ENCODE measurements around the gene LUC7L. TPM values are rescaled to one million over a fixed set of nuclear protein-coding genes. Genes with fewer than 3 reads are reported as not detected.
A peak's percentile ranks its signal among the peaks of the same experiment; 100 is the strongest.
"Not testable (repeated sequence)": the region's sequence is repeated elsewhere in the genome, so short reads cannot be mapped to it uniquely, and the experiment has no call there.

The LUC7L gene, protein sequence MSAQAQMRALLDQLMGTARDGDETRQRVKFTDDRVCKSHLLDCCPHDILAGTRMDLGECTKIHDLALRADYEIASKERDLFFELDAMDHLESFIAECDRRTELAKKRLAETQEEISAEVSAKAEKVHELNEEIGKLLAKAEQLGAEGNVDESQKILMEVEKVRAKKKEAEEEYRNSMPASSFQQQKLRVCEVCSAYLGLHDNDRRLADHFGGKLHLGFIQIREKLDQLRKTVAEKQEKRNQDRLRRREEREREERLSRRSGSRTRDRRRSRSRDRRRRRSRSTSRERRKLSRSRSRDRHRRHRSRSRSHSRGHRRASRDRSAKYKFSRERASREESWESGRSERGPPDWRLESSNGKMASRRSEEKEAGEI
- 72.1 TPM for total RNA-seq

GRCh38 chr16:228852-229730 lies at the start of gene LUC7L:
Gene LUC7L (minus strand): TSS chr16:229449. CDS start chr16:229339, 110 bp downstream.
- DNase-seq (ENCODE audit: low spot score): peak; percentile 85

DNA sequence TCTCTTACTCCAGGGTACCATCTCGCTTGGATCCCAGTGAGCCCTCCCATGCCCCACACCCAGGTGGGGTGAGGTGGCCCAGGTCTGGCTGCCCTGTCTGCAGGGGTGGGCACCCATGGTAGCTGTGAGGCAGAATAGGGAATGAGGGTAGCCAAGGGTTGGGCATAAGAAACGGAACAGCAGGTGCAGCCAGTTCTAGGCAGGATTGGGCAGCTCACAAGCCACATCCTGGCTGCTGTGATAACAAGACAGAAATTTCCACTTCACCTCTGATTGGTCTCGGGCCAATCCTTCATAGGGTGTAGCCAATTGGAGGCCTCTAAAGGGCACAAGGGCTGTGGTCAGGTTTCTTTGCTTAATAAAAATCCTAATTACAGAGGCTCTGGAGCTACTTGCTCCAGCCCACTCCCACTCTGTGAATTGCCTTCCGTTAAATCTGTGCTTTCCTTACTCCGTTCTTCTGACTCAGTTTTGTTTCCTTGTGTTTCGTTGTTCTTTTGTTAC lies 49.7 kb upstream of the LUC7L start:
- no peak for DNase-seq (ENCODE audit: low spot score)

GRCh38 chr16:276426-277077 lies 47.3 kb upstream of the LUC7L start:
- no peak for DNase-seq (ENCODE audit: low spot score)

DNA sequence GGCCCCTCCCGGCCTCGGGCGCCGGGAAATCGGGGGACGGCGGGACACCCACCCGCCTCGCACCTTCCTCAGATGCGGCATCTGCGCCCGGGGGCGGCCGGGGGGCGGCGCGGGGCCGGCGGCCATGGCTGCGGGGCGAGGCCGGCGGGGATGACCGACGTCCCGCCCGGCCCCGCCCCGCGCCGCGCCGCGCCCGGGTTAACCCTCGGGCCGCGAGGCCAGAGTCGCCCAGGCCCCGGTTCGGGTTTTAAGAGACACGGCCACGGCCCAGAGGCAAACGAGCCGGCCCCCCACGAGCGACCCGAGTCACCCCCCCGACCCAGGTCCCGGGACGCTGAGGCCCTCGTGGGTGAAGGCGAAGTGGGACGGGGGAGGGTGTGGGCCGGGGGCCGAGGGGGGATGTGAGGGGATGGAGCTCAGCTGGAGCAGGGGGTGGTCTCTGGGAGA lies 46.6 kb upstream of the LUC7L start, which contains the start of gene RGS11:
RGS11 (minus strand) TSS at position 159 of the 447 bp plus-strand sequence; CDS start at position 126, 33 bp downstream.
- no peak for DNase-seq (ENCODE audit: low spot score)

DNA sequence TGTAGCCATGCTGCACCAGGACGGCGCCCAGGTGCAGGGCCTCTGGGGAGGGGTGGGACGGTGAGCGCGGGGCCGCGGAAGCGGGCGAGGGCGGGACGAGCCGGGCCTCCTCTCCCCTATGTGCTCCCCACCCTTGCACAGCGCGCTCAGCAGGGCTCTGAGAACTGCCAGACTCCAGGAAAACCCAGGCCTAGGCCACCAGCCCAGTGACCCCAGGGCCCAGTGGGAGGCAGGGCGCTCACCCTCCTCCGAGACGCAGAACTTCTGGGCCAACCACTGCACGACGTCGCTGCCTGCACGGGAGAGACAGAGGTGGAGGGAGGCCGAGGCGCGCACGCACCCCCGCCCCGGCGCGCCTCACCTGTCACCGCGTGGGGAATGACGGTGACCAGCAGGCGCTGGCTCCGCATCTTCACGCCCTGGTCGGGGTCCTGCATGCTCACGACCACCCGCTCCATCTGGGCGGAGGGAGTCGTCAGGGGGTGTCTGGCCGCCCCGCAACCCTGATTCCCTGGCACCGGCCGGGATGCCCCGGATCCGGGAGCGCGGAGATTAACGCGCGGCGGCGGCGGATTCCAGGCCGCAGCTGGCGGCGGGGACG lies 45.9 kb upstream of the LUC7L start:
- no peak for DNase-seq (ENCODE audit: low spot score)

DNA sequence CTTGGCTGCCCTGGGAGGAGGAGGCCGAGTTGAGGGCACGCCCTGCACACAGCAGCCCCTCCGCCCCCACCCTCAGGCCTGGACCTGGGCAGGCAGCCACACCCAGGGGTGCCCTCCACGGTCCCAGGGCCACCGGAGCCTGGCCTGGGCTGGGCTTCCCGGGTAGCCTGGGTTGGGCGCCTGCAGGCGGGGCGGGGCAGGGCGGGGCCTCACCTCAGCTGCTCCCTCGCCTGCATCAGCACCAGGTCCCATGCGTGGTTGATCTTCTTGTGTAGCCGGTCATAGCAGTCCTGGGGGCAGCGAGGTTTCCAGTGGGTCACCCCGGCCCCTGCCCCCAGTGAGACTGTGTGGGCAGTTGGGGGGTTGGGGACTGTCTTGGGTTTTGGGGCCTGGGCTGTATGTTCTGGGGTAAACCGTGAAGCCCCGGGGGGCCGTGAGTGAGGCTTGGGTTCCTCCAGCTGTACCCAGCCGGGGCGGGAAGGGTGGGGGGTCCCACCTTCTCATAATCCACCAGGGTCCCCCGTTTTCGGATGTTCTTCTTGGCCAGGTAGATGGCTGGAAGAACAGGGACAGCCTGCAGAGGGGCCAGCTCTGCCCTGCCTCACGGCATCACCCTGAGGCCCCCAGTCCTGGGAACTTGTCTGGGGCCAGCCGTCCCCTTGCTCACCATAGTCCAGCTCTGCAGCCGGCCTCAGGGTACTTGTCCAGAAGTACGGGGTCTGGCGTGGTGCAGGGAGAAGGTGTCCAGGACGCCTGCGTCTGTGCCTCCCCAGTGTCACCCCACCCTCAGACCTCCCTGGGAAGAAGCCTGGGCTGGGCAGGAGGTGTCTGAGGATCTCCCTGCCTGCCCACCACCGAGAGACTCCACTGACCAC lies 44.5 kb upstream of the LUC7L start:
- DNase-seq (ENCODE audit: low spot score): no peak

DNA sequence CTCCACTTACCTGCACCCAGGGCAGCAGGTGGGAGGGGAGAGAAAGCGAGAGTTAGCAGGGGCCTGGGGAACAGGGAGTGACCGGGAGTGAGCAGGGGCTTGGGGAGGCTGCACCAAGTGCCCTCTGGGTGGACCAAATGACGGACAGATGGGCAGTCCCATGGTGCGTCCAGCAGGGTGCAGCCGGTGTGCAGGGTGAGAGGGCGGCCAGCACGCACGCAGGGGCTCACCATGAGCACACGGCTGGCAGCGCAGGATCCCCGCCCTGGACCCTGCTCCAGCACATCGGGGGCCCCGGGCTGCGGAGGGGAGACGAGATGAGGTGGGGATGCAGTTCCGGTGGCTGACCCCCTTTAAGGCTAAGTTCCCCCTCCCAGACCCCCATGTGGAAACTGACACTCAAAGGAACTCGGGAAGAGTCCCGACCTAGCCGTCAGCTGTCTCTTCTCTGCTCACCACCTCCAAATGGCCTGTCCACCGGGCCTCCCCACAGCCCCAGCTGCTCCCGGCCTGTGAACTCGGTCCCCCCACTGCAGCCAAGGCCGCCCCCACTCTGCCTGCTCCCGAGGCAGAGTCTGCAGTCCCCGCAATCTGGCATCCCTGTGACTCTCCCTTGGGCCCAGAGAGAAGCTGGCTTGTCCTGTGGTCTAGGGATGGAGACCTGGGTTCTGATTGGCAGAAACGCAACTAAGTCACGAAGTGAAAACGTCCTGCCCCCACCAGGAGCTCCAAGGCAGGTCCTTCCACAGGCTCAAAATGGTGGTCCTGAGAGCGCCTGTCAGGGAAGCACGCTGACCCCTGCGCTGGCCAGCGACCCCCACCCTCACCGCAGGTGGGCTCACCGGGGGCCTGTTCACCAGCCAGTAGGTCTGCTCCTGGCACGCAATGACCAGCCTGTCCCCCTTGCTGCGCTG lies 43.6 kb upstream of the LUC7L start:
- no peak for DNase-seq (ENCODE audit: low spot score)

GRCh38 chr16:270381-271255 lies 41.4 kb upstream of the LUC7L start:
- no peak for DNase-seq (ENCODE audit: low spot score)

GRCh38 chr16:269061-269796 lies 40.0 kb upstream of the LUC7L start:
- DNase-seq (ENCODE audit: low spot score): no peak

DNA sequence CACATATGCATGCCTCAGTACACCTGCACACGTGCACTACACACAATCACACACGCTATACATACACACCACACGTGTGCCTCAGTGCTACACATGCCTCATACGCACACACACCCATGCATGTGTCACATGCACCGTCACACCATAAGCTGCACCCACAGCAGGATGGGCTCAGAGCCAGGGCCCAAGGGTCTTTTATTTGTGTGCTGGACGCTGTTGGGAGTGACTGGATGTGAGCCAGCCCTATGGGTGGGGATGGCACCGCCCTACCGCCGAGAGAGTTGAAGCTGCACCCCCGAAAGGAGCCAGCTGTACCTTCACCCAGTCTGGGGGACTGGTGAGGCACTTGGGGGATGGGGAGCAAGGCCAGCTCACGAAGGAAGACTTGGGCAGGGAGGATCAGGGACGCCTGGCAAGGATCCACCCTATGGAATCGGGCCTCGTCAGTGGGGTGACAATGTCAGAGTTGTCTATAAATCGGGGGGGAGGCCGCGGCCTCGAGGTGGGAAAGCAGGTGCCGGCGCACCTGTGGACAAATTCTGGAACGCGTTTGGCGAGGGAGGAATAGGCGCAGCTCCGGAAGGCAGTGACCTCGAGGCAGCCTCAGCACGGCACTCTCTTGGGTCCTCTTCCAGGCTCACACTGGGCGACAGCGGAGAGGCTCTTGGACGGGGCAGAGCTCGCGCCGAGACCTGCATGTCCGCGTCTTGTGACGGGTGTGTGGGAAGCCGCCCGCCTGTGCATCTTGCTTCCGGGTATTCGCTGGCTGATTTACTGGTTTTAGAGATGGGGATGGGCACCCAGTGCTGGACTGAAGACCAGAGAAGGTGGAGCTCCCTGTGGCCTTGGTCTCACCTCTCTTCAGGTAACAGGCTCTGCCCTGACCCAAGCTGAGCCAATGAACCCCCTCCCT lies 39.1 kb upstream of the LUC7L start:
- DNase-seq (ENCODE audit: low spot score): no peak

- not testable (repeated sequence) for DNase-seq (ENCODE audit: low spot score)
These were observed 38.3 kb upstream of the LUC7L start for GRCh38 chr16:267562-267961.

DNA sequence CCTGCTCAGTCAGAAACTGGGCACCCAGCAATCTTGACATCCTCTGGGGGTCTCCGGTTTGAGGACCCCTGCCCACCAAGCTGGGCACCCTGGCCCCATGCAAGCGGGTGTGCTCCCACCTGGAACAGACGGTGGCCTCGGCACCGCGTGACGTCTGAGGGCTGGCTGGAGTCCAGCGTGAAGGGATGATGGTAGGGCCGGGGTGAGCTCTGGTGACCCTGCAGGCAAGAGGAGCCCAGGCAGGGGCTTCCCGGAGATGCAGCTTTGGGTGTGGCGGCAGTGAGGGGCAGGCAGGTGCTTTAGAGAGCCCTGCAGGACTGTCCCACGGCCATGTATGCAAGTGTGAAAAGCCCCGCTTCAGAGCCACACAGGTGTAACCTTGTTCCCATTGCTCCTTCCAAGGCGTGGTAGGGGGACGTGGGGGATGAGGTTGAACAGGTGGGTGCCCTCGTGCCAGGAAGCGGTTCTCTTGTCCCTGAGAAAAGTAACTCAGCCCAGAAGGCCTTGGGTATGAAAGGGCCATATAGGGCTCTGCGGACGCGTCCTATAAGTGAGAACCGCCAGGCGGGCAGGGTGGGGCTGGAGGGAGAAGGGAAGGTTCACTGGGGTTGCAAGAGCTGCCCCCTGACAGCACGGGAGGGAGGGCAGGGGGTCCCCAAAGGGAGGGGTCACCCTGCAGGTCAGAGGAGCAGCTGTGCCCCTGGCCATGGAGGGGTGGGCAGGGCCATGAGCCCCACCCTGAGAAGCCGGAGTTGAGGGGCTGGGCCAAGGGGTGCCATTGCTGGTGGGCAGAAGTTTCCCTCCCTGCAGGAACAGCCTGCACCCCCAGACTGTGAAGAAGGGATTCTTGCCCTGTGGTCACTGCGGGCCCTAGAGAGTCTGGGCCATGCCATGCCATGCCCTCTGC lies 37.3 kb upstream of the LUC7L start:
- DNase-seq (ENCODE audit: low spot score): no peak

- DNase-seq (ENCODE audit: low spot score): no peak
These were observed 36.5 kb upstream of the LUC7L start for GRCh38 chr16:265711-266110.

DNA sequence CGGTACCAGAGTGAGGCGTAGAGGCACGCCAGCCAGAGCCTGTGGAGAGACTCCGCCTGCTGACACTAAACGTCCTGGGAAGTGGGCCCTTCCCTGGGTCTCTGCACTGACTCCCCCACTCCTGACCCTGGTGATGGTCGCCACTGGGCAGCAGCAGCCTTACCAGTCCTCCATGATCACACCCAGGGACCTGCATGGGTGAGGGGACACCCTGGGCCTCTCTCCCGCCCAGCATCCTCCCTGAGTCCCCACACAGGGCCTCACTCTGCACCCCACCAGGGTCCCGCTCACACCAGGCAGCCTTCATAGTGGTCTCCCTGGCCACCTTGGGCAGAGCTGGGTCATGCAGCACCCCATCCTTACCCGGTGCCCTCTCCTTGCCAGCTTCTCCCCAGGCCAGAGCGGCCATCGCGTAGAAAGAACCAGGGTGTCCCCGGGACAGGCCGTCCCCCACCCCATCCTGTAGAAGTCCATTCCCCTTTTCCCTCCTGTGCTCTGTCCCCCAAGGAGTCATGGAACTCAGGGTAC lies 35.8 kb upstream of the LUC7L start:
- no peak for DNase-seq (ENCODE audit: low spot score)

- no peak for DNase-seq (ENCODE audit: low spot score)
These were observed 35.2 kb upstream of the LUC7L start for GRCh38 chr16:264440-264951.
